Calu3 (cell line): ENCODE measurements around the gene PTGES2. TPM values are rescaled to one million over a fixed set of nuclear protein-coding genes. Genes with fewer than 3 reads are reported as not detected.

Experiments used
- BruUV-seq: library from RNA; stranded (reverse); fragments of 400-500 nt; replicated peaks from 2 replicates; lab custom pipeline; 2021; lab: Mats Ljungman, UMichigan
- CTCF ChIA-PET: fragments of 300-600 bp; sonication (Branson Sonifier 250); formaldehyde crosslinking; loops from one replicate; lab custom pipeline; 2022; ENCODE audit warnings: antibody characterized with exemption; lab: Charles Lee
- DNase-seq: peaks from one replicate; pipeline ENCODE4 v3.0.0; 2022
- H3K27ac Mint-ChIP-seq: one replicate; pipeline ENCODE4 v1.8.0; 2022; ENCODE audit warnings: mixed read lengths; ENCODE audit not compliant: unreplicated experiment
- H3K27me3 Mint-ChIP-seq: one replicate; pipeline ENCODE4 v1.8.0; 2022; ENCODE audit warnings: mixed read lengths; ENCODE audit not compliant: unreplicated experiment
- H3K36me3 Mint-ChIP-seq: one replicate; pipeline ENCODE4 v1.8.0; 2022; ENCODE audit warnings: mild to moderate bottlenecking, moderate library complexity, mixed read lengths; ENCODE audit not compliant: insufficient read depth, unreplicated experiment
- H3K4me1 Mint-ChIP-seq: one replicate; pipeline ENCODE4 v1.8.0; 2022; ENCODE audit warnings: mild to moderate bottlenecking, low read depth, mixed read lengths; ENCODE audit not compliant: unreplicated experiment
- H3K4me3 Mint-ChIP-seq: one replicate; pipeline ENCODE4 v1.8.0; 2022; ENCODE audit warnings: mild to moderate bottlenecking, low read depth, moderate library complexity, mixed read lengths; ENCODE audit not compliant: unreplicated experiment
- H3K9me3 Mint-ChIP-seq: one replicate; pipeline ENCODE4 v1.8.0; 2022; ENCODE audit warnings: low read depth, mixed read lengths; ENCODE audit not compliant: unreplicated experiment
- CTCF ChIP-seq: fragments of 200-600 bp; IDR thresholded peaks from one replicate; pipeline ENCODE4 v1.8.0; 2022; ENCODE audit warnings: antibody characterized with exemption; ENCODE audit not compliant: unreplicated experiment
- intact Hi-C: fragments of 100-400 bp; cut with micrococcal nuclease; formaldehyde crosslinking; loops from one replicate; pipeline ENCODE4 v1.10.0; 2022; ENCODE audit not compliant: unreplicated experiment
- total RNA-seq: library from RNA; stranded (reverse); gene quantifications from 2 replicates; pipeline ENCODE4 v1.2.3, GENCODE V29; 2022

The PTGES2 gene
- total RNA-seq, 1 experiment from 2014 or later: 137 TPM

DNA sequence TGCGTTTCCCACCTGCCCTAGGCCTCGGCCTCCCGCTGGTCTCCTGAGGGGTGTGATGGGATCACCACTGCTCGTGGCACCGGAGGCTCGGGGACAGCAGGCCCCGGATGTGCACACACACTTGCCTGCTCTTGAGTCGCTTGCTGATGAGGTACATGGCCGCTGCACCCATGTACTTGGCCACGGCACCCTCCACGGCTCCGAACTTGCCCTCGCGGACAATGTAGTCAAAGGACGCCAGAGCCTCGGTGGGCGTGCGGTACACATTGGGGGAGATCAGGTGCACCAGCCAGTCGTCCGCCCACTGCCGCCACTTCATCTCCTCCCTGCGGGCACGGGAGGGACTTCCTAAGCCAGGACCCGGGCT is 4.7 kb downstream of the PTGES2 start:
- Mint-ChIP-seq H3K4me1 (peaks cover 12% of the 10 kb centered on the region), H3K4me3 (no peak overlapping the region), H3K36me3 (peaks cover 81% of the 10 kb centered on the region), H3K27me3 (no peaks in the 10 kb centered on the region), H3K9me3 (no peaks in the 10 kb centered on the region), H3K27ac (no peak overlapping the region)
- no peak for DNase-seq
- intact Hi-C loops: no loop called here
- no TSS peak for BruUV-seq
- CTCF ChIA-PET: interaction anchor here (0.5 kb wide), 1 partner anchor 38 kb away, joined by 3 read pairs; no protein-coding TSS in a partner anchor
- no peak for TF ChIP-seq CTCF

GRCh38 chr9:128121924-128122808 is 5.4 kb downstream of the PTGES2 start:
- no peak for DNase-seq
- CTCF ChIA-PET: no interaction called here
- Mint-ChIP-seq H3K4me3 (no peak overlapping the region), H3K4me1 (peaks cover 12% of the 10 kb centered on the region), H3K9me3 (no peaks in the 10 kb centered on the region), H3K27ac (no peak overlapping the region), H3K36me3 (peaks cover 75% of the 10 kb centered on the region), H3K27me3 (no peaks in the 10 kb centered on the region)
- no peak for TF ChIP-seq CTCF
- intact Hi-C loops: no loop called here
- BruUV-seq: no TSS peak

- no peak for DNase-seq
- intact Hi-C loops: no loop called here
- no peak overlapping the region for H3K4me3 Mint-ChIP-seq
- BruUV-seq: no TSS peak
- no peak for TF ChIP-seq CTCF
- H3K27ac Mint-ChIP-seq: no peak overlapping the region
- H3K4me1 Mint-ChIP-seq: peaks cover 12% of the 10 kb centered on the region
- peaks cover 70% of the 10 kb centered on the region for H3K36me3 Mint-ChIP-seq
- H3K9me3 Mint-ChIP-seq: no peaks in the 10 kb centered on the region
- CTCF ChIA-PET: no interaction called here
- H3K27me3 Mint-ChIP-seq: no peaks in the 10 kb centered on the region
These were observed 6.1 kb downstream of the PTGES2 start for GRCh38 chr9:128121466-128121810.

GRCh38 chr9:128120741-128121465 is 6.6 kb downstream of the PTGES2 start:
- no peak overlapping the region for H3K4me3 Mint-ChIP-seq
- DNase-seq: no peak
- H3K9me3 Mint-ChIP-seq: no peaks in the 10 kb centered on the region
- peaks cover 13% of the 10 kb centered on the region for H3K4me1 Mint-ChIP-seq
- intact Hi-C loops: no loop called here
- H3K27ac Mint-ChIP-seq: no peak overlapping the region
- no peaks in the 10 kb centered on the region for H3K27me3 Mint-ChIP-seq
- peaks cover 70% of the 10 kb centered on the region for H3K36me3 Mint-ChIP-seq
- CTCF ChIA-PET: no interaction called here
- BruUV-seq: no TSS peak
- TF ChIP-seq CTCF: no peak
